Suppressor macrophage treated with lipopolysaccharide for 4 hours (primary cell): ENCODE results near the gene FAM81A.
"Not testable (repeated sequence)": the region's sequence is repeated elsewhere in the genome, so short reads cannot be mapped to it uniquely, and the experiment has no call there.

Source experiments
- DNase-seq: peaks from one replicate; pipeline ENCODE4 v3.0.0-alpha.2; 2020

Gene FAM81A

DNA sequence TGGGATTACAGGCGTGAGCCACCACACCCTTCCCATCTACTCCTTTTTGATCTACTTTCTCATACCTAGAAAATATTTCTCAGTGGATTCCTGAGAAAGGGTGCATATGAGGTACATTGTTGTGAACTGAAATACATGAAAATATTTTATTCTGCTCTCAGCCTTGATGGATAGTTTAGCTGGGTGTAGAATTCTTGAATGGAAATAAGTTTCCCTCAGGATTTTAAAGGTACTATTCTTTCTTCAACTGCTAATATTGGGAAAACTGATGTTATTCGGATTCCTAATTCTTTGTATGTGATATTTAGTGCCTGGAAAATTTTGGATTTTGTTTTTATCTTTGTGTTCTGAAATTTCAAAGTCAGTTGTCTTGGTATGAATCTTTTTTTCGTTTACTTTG, 9.1 kb upstream of the FAM81A start:
- DNase-seq, result not testable (repeated sequence)

- DNase-seq, result no peak
Observed at GRCh38 chr15:59432389-59432788, 5.6 kb upstream of the FAM81A start.

DNA sequence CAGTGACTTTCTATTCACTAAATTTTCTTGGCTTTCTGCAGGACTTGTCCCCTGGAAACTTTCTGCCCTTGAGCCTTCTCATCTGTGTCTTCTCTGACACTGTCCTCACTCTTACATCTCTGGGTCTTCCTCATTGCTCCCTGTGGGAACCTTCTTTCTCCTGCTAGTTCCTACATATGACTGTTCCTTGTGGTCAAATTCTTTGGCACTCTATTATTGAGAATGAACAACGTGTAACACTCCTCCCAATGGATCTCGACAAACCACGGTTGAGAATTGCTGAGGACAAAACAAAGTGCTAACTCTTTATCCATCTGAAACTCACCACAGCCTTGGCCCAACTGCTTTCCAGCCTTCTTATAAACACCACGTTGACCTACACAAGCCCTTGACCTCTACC, 3.5 kb upstream of the FAM81A start:
- DNase-seq, result no peak

DNA sequence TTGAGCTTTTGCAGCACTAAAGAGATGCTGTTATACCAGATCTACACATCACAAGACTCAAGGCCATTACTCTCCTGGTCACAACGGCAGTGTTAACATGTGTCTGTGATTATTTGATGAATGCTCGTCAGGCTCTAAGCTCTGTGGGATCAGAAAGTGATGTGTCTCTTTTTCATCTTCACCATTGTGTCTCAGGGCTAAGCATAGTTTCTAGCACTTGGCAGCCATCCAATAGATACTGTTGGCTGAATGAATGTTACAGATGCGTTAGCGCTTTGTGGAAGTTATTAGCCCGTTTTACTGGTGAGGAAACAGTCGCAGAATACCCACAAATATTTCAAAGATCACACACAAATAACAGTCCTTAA, 1.2 kb upstream of the FAM81A start:
- no peak for DNase-seq

GRCh38 chr15:59437142-59437816, 707 bp upstream of the FAM81A start:
- DNase-seq, result no peak

GRCh38 chr15:59438625-59439290, 772 bp downstream of the FAM81A start:
- DNase-seq, result no peak

DNA sequence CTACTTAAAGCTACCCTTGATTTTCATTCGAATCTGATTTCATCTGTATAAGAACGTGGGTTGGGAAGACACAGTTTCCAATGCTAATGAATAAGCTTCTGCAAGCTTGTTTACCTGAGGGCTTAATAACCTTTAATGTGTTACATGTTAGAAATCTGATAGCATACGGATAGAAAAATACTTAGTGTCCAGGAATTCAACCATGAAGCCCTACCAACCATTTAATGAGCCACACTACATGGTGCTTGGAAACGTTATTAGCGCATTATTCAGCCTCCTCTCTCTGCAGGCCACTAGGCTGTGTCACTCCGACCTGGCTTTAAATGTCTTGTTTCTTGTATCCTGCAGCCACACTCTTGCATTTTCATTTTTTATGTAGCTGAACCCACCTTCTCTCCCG, 1.6 kb downstream of the FAM81A start:
- no peak for DNase-seq

DNA sequence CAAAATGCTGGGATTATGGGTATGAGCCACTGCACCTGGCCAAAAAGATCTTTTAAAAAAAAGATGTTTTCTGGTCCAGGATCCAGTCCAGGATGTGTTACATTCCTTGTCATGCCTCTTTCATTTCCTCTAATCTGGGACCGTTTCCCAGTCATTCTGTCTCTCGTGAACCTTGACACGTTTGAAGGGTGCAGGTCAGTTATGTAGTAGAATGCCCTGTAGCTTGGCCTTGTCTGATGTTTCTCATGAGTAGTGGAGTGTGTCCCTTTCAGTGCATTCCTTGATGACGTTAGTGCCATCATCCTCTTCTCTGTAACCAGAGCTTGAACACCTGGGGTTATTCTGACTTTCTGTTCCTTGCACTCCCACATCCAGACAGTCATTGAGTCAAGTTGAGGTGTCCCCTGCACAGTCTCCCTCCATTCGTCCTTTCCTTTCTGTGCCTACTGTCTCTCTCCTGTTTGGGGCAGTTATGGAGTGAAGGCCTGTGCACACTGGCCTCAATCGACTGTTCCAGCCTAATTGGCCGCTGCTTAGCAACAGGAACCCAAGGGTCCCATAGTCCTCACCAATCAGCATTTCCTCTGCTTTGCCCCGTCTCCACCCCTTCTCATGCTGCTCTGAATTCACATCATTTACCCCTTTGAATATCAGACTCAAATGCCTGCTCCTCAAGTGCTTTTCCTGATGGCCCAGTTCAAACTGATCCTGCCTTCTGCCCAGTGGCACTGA, 5.5 kb downstream of the FAM81A start:
- no peak for DNase-seq

GRCh38 chr15:59444081-59444835, 6.3 kb downstream of the FAM81A start:
- DNase-seq, result no peak

DNA sequence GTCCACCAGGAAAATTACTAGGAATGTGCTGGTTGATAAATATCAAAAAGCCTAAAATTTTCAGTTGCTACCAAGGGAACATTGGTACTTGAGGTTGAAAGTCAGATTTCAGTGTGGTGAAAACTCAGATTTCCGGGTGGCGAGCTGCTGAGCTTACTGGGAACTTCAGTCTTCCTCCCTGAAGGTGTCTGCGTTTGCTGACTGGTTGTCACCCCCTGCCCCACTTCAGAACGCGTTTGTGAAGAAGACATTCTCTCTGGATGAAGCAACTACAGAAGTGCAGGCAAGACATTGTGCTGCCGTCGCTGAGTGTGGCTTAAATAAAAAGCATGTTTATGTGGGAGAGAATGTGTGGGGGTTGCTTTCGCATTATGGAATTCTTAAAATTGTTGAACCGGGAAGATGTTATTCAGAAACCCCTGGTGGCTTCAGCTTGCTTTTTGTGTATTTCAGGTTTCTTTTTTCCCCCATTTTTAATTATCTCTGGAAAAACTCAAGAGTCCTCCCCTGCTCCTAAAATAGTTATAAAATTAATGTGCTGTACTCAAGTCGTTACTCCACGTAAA, 7.1 kb downstream of the FAM81A start:
- no peak for DNase-seq

GRCh38 chr15:59446232-59446957, 8.4 kb downstream of the FAM81A start:
- no peak for DNase-seq

DNA sequence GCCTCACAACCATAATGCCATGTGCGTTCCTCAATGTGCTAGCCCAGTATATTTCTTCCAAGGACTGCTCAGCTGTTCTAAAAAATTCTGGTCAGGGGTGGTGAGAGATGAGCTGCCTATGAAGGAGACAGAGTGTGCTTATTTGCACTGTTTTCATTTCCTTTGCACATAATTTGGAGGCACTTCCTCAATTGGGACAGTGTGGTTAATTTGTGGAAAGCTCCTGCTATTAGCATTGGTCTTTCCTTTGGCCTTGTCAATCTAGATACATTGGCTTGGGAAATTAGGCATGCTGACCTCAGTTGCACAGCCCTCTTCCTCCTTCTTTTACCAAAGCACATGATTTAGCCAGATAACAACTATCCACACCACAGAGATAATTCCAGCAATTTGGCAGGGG, 9.4 kb downstream of the FAM81A start:
- DNase-seq, result peak; percentile 29

GRCh38 chr15:59448871-59449270, 10.9 kb downstream of the FAM81A start:
- DNase-seq, result no peak

- no peak for DNase-seq
Observed at GRCh38 chr15:59453474-59454215, 15.7 kb downstream of the FAM81A start.

GRCh38 chr15:59456114-59456513, 18.1 kb downstream of the FAM81A start:
- no peak for DNase-seq

DNA sequence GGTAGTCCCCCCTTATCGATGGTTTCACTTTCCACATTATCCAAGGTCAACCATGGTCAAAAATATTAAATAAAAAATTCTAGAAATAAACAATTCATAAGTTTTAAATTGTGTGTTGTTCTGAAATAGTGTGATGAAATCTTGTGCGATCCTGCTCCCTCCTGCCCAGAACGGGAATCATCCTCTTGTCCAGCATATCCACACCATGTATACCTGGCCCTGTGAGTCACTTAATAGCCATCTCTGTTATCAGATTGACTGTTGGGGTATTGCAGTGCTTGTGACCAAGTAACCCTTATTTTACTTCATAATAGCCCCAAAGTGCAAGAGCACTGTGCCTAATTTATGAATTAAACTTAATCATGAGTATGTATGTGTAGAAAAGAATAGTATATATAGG, 19.1 kb downstream of the FAM81A start:
- DNase-seq, result no peak

DNA sequence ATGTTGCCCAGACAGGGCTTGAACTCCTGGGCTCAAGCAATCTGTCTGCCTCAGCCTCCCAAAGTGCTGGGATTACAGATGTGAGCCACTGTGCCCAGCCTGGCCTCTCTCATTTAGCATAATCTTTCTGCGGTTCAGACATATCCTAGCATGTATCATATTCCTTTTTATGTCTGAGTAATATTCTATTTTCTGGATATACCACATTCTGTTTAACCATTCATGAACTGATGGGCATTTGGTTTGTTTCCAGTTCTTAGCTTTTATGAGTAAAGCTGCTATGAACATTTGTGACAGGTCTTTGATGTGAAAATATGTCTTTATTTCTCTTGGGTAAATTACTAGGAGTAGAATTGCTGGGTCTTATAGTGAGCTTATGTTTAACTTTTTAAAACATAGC, 23.5 kb downstream of the FAM81A start:
- no peak for DNase-seq

- DNase-seq, result no peak
Observed at GRCh38 chr15:59473226-59473625, 35.2 kb downstream of the FAM81A start.

DNA sequence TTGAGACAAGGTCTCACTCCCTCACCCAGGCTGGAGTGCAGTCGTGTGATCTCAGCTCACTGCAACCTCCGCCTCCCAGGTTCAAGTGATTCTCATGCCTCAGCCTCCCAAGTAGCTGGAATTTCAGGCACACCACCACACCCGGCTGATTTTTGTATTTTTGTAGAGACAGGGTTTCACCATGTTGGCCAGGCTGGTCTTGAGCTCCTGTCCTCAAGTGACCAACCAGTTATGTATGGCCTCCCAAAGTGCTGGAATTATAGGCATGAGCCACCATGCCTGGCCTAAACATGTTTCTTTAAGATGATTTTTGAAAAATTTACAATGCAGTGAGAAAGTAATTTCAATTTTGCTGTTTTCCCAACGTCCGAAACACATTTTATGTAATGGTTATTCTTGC, 37.2 kb downstream of the FAM81A start:
- DNase-seq, result not testable (repeated sequence)

GRCh38 chr15:59484399-59484798, 46.4 kb downstream of the FAM81A start:
- DNase-seq, result no peak

DNA sequence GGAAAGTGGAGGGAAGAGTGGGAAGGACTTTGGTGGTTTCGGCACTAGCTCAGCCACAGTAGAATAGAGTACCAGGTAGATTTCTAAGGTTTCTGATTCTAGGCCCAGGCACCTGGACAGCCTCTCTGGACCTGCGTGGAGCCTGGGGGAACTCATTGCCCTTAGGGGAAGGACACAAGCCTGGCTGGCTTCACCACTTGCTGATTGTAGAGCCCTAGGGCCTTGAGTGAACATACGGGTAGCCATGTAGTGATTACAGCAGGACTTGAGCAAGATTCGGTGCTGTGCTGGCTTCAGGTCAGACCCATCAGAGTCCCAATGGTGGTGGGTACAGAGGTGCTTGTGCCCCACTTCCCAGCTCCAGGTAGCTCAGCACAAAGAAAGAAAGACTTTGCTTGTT, 47.0 kb downstream of the FAM81A start:
- DNase-seq, result no peak

DNA sequence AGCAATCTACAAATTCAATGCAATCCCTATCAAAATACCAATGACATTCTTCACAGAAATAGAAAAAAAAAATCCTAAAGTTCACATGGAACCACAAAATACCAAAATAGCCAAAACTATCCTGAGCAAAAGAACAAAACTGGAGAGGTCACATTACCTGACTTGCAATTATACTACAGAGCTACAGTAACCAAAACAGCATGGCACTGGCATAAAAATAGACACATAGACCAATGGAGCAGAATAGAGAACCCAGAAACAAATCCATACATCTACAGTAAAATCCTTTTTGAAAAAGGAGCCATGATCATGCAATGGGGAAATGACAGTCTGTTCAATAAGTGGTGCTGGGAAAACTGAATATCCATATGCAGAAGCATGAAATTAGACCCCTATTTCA, 51.5 kb downstream of the FAM81A start:
- DNase-seq, result not testable (repeated sequence)
